ENCODE results near the gene DPP8.

Gene DPP8

DNA sequence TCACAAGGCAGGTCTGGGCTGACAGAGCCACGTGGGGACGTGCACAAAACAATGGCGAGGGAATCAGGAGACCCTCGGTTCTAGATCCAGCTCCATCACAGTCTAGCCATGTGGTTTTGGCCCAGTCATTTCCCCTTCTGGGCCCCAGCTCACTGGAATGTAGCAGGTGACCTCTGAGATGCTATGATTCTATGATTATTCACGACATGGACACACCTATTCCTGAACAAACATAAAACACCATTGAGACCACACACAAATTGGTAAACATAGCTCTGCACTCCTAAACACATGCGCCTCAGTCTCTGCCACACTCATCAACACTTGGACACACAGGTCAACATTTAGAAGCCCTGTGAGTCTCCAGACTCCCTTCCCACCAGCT is 103.7 kb downstream of the DPP8 start:
- no peak overlapping the region for H3K4me3 ChIP-seq (ENCODE audit: low read depth, low read length)
- TF ChIP-seq, protein P1, sequence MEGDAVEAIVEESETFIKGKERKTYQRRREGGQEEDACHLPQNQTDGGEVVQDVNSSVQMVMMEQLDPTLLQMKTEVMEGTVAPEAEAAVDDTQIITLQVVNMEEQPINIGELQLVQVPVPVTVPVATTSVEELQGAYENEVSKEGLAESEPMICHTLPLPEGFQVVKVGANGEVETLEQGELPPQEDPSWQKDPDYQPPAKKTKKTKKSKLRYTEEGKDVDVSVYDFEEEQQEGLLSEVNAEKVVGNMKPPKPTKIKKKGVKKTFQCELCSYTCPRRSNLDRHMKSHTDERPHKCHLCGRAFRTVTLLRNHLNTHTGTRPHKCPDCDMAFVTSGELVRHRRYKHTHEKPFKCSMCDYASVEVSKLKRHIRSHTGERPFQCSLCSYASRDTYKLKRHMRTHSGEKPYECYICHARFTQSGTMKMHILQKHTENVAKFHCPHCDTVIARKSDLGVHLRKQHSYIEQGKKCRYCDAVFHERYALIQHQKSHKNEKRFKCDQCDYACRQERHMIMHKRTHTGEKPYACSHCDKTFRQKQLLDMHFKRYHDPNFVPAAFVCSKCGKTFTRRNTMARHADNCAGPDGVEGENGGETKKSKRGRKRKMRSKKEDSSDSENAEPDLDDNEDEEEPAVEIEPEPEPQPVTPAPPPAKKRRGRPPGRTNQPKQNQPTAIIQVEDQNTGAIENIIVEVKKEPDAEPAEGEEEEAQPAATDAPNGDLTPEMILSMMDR (IDR thresholded peaks at IDR 0.05; ENCODE audit: insufficient read depth, low read length, missing control alignments) = no peak
- CTCF ChIA-PET = interaction anchor here (1.1 to 6.6 kb wide), 4 partner anchors 13 to 95 kb away, joined by 3 to 65 read pairs (median 4); no protein-coding TSS in a partner anchor
- POLR2A ChIA-PET = no interaction called here
- DNase-seq (ENCODE audit: low read depth, low spot score) = no peak

DNA sequence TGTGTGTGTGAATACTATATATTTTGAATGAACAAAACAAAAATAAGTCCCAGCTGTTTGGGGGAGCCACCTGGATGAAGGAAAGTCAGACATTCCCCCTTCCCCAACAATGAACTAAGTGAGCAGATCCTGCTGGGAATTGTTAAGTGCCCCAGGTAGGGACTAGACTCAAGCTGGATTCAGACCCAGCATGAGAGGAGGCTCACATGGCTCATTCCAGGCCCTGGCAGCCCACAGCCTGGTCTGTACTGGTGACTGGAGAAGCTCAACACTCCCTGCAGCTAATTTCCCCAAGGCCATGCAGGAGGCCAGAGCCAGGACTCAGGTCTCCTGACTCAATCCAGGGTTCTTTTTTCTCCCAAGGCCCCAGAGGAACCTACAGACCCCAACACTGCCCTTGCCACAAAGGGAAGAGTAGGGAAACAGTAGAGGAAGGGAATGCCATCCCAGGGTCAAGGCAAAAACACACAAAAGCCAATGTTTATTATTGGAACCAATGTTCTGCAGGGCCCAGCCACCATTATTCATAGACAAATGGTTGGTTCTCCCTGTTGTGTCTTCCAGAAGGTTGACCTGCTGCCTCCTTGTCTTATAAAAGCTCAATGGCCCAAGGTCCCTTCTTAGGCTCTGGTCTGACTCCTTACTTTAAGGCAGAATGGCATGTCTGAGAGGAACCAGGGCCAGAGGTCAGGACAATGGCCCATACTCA is 104.3 kb downstream of the DPP8 start:
- CTCF ChIA-PET = interaction anchor here (1.1 to 6.6 kb wide), 3 partner anchors 13 to 28 kb away, joined by 3 to 65 read pairs (median 6); no protein-coding TSS in a partner anchor
- no peak for DNase-seq (ENCODE audit: low read depth, low spot score)
- TF ChIP-seq, protein P1 (IDR thresholded peaks at IDR 0.05; ENCODE audit: insufficient read depth, low read length, missing control alignments) = no peak
- H3K4me3 ChIP-seq (ENCODE audit: low read depth, low read length) = no peak overlapping the region
- POLR2A ChIA-PET = no interaction called here

DNA sequence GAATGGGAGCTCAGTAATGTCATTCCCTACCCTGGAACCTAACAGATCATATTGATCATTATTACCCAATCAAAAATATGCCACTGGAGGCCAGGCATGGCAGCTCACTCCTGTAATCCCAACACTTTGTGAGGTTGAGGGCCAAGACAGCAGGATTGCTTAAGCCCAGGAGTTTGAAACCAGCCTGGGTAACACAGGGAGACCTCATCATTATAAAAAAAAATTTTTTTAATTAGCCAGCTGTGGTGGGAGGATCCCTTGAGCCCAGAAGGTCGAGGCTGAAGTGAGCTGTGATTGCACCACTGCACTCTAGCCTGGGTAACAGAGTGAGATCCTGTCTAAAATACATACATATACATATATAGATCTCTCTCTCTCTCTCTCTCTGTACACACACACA is 104.9 kb downstream of the DPP8 start:
- no peak for DNase-seq (ENCODE audit: low read depth, low spot score)
- H3K4me3 ChIP-seq (ENCODE audit: low read depth, low read length) = no peak overlapping the region
- TF ChIP-seq, protein P1 (IDR thresholded peaks at IDR 0.05; ENCODE audit: insufficient read depth, low read length, missing control alignments) = no peak
- ChIA-PET POLR2A (no interaction called here), CTCF (interaction anchor here (0.7 to 6.6 kb wide), 3 partner anchors 8 to 22 kb away, joined by 4 to 65 read pairs (median 5); no protein-coding TSS in a partner anchor)

DNA sequence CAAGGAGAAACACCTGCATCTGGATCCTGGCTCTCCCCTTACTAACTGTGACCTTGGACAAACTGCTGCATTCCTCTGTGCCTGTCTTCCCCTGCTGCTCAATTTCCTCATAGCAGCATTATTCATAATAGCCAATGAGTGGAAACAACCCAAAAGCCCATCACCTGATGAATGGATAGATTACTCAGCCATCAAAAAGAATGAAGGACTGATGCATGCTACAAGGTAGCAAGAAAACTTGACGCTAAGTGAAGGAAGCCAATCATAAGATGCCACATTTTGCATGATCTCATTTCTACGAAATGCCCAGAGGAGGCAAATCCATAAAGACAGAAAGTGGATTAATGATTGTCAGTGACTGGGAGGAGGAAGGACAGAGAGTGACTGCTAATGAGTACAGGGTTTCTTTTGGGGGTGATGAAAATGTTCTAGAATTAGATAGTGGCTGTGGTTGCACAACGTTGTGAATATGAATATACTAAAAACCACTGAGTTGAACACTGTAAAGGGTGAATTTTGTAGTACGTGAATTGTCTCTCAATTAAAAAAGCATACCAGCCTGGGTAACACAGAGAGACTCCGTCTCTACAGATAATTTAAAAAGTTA is 105.9 kb downstream of the DPP8 start:
- CTCF ChIA-PET = interaction anchor here (0.7 to 6.6 kb wide), 3 partner anchors 9 to 23 kb away, joined by 4 to 65 read pairs (median 5); no protein-coding TSS in a partner anchor
- POLR2A ChIA-PET = interaction anchor here (0.6 kb wide), 1 partner anchor 107 kb away, joined by 3 read pairs; the partner anchor contains the start of gene RNU5B-1
- no peak for DNase-seq (ENCODE audit: low read depth, low spot score)
- H3K4me3 ChIP-seq (ENCODE audit: low read depth, low read length) = no peak overlapping the region
- TF ChIP-seq, protein P1 (IDR thresholded peaks at IDR 0.05; ENCODE audit: insufficient read depth, low read length, missing control alignments) = no peak

DNA sequence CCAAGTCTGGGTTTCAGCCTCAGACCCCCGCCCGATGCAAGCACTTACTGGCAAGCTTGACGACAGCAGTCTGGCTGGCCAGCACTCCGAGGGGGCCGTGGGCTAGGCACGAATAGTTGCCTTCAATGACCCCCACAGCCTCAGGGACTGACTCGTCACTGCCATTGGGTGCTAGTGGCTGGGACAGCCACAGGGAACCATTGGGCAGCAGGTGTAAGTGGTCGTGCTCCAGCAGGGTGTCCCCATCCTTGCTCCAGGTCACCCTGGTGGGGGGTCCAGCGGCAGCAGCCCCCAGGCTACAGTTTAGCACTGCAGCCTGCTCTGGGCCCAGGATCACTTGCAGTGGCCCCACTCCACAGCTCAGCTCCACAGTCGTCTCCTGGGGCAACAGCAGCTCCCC is 106.5 kb downstream of the DPP8 start:
- CTCF ChIA-PET = interaction anchor here (1.2 to 14.8 kb wide), 3 partner anchors 10 to 93 kb away, joined by 3 to 267 read pairs (median 5); partner anchors contain the start of gene IGDCC3
- POLR2A ChIA-PET = interaction anchor here (0.6 to 0.9 kb wide), 2 partner anchors 106 to 107 kb away, joined by 3 read pairs; partner anchors contain the start of gene RNU5B-1
- no peak overlapping the region for H3K4me3 ChIP-seq (ENCODE audit: low read depth, low read length)
- no peak for DNase-seq (ENCODE audit: low read depth, low spot score)
- TF ChIP-seq, protein P1 (IDR thresholded peaks at IDR 0.05; ENCODE audit: insufficient read depth, low read length, missing control alignments) = no peak

DNA sequence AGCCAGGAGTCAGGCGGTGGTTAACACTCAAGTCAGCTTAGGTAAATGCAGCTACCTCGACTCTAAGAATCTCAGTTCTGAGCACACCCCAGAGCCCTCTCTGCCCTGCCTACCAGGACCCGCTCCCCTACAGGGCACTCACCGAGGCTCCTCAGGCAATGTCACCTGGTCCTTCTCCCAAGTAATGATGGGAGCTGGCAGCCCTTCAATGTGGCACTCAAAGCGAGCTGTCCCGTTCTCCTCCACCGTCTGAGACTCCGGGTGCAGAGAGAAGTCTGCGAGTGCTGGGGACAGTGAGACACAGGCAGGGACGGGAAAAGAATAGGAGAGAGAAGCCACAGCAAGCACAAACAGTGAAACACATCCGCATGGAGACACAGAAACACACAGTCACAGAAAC is 107.5 kb downstream of the DPP8 start:
- ChIA-PET CTCF (interaction anchor here (1.0 to 14.8 kb wide), 6 partner anchors 8 to 92 kb away, joined by 3 to 267 read pairs (median 7); partner anchors contain the start of gene IGDCC3), POLR2A (interaction anchor here (0.9 to 1.7 kb wide), 2 partner anchors 105 kb away, joined by 3 to 7 read pairs; partner anchors contain the start of gene RNU5B-1)
- H3K4me3 ChIP-seq (ENCODE audit: low read depth, low read length) = no peak overlapping the region
- TF ChIP-seq, protein P1 (IDR thresholded peaks at IDR 0.05; ENCODE audit: insufficient read depth, low read length, missing control alignments) = no peak
- DNase-seq (ENCODE audit: low read depth, low spot score) = no peak

Measured in AG04449 (cell line).